HepG2 (cell line): Measurements from ENCODE around the gene ANXA2. TPM values are rescaled to one million over a fixed set of nuclear protein-coding genes. Genes with fewer than 3 reads are reported as not detected.

Experiments used
- AGO2 ChIP-seq: fragments of 200-400 bp; formaldehyde crosslinking; optimal IDR thresholded peaks from 2 replicates; pipeline ENCODE3; 2017; ENCODE audit warnings: mild to moderate bottlenecking, low read depth, low read length, moderate library complexity
- AKNA ChIP-seq: sonication (generic); formaldehyde crosslinking; IDR thresholded peaks from 2 replicates; pipeline ENCODE4 v1.4.0; 2020; ENCODE audit warnings: missing genetic modification reagents, borderline replicate concordance
- CBX2 ChIP-seq, 2 experiments: fragments of 200-600 bp in 1 of 2; sonication (generic); formaldehyde crosslinking in 1 of 2; IDR thresholded peaks; 2 replicates each; pipeline versions ENCODE4 v1.7.0 to v1.8.1; 2018 to 2022; ENCODE audit warnings: low read depth in 2 of 2, low read length in 1 of 2, mild to moderate bottlenecking in 1 of 2, missing genetic modification reagents in 1 of 2
- IRF9 ChIP-seq: sonication (generic); formaldehyde crosslinking; IDR thresholded peaks from 2 replicates; pipeline ENCODE4 v1.8.0; 2022; ENCODE audit warnings: missing genetic modification reagents, mild to moderate bottlenecking, borderline replicate concordance
- KDM5A ChIP-seq: fragments of 200-600 bp; sonication (generic); IDR thresholded peaks from 2 replicates; pipeline ENCODE4 v1.7.0; 2018; ENCODE audit warnings: antibody characterized with exemption, mild to moderate bottlenecking, low read length, borderline replicate concordance
- MATR3 ChIP-seq: sonication (generic); formaldehyde crosslinking; IDR thresholded peaks from 2 replicates; pipeline ENCODE4 v1.4.0; 2020; ENCODE audit warnings: missing genetic modification reagents
- NFE2L1 ChIP-seq: sonication (generic); formaldehyde crosslinking; IDR thresholded peaks from 2 replicates; pipeline ENCODE4 v1.4.0; 2020; ENCODE audit warnings: missing genetic modification reagents, mild to moderate bottlenecking, borderline replicate concordance
- RORA ChIP-seq: sonication (generic); formaldehyde crosslinking; IDR thresholded peaks from 2 replicates; pipeline ENCODE4 v1.5.0; 2020; ENCODE audit warnings: mild to moderate bottlenecking, missing genetic modification reagents, moderate library complexity
- SP2 ChIP-seq: sonication (generic); formaldehyde crosslinking; IDR thresholded peaks from 2 replicates; pipeline ENCODE4 v1.5.1; 2020; ENCODE audit warnings: mild to moderate bottlenecking, missing genetic modification reagents
- TIGD3 ChIP-seq: sonication (generic); formaldehyde crosslinking; IDR thresholded peaks from 2 replicates; pipeline ENCODE4 v1.5.1; 2020; ENCODE audit warnings: mild to moderate bottlenecking, missing genetic modification reagents, borderline replicate concordance
- TSC22D2 ChIP-seq: sonication (generic); formaldehyde crosslinking; IDR thresholded peaks from 2 replicates; pipeline ENCODE4 v1.5.1; 2020; ENCODE audit warnings: missing genetic modification reagents, mild to moderate bottlenecking, borderline replicate concordance
- ZBTB42 ChIP-seq: sonication (generic); formaldehyde crosslinking; IDR thresholded peaks from 2 replicates; pipeline ENCODE4 v1.5.0; 2020; ENCODE audit warnings: mild to moderate bottlenecking, missing genetic modification reagents
- ZNF609 ChIP-seq: sonication (generic); formaldehyde crosslinking; IDR thresholded peaks from 2 replicates; pipeline ENCODE4 v1.4.0; 2020; ENCODE audit warnings: mild to moderate bottlenecking, missing genetic modification reagents, borderline replicate concordance
- ZNF713 ChIP-seq: sonication (generic); formaldehyde crosslinking; IDR thresholded peaks from 2 replicates; pipeline ENCODE4 v1.4.0; 2020; ENCODE audit warnings: mild to moderate bottlenecking, missing genetic modification reagents
- ZNF720 ChIP-seq: sonication (generic); formaldehyde crosslinking; IDR thresholded peaks from 2 replicates; pipeline ENCODE4 v1.4.0; 2020; ENCODE audit warnings: missing genetic modification reagents
- ZNF747 ChIP-seq: sonication (generic); formaldehyde crosslinking; IDR thresholded peaks from 2 replicates; pipeline ENCODE4 v1.8.1; 2023; ENCODE audit warnings: missing genetic modification reagents, mild to moderate bottlenecking, borderline replicate concordance
- ZSCAN30 ChIP-seq: sonication (generic); formaldehyde crosslinking; IDR thresholded peaks from 2 replicates; pipeline ENCODE4 v1.5.0; 2020; ENCODE audit warnings: mild to moderate bottlenecking, missing genetic modification reagents
- polyA plus RNA-seq, 8 experiments: library from polyadenylated mRNA; depleted of rRNA in 3 of 8; stranded (reverse) in 7 of 8; unstranded in 1 of 8; fragments of >200 nt; fragmentation: Illumina TruSeq in 4 of 8; extraction: Trizol in 4 of 8; gene quantifications; 2 replicates each; pipeline versions ENCODE4 v1.2.1 to v1.2.3, GENCODE V29; 2011 to 2016; ENCODE audit warnings: low read depth in 4 of 8, missing spikeins in 1 of 8, mixed read lengths in 1 of 8; ENCODE audit not compliant: insufficient read depth in 1 of 8
- total RNA-seq, 5 experiments: library from RNA; depleted of rRNA; stranded (reverse); fragments of >200 nt; fragmentation: Illumina TruSeq; extraction: Trizol; gene quantifications; 2 replicates each; pipeline ENCODE4 v1.2.3, GENCODE V29; 2016; ENCODE audit warnings: low read depth in 1 of 5

Gene ANXA2
- total and polyA plus RNA-seq, 2 of the 13 experiments (the other 11 are each of a cell fraction or from before 2014, with no cell fraction given), result 196 to 613 TPM

GRCh38 chr15:60374628-60375081 lies 23.1 kb downstream of the ANXA2 start (continued):
- TF ChIP-seq AKNA (CRISPR knock-in tag) (no peak), SP2 (no peak), KDM5A (no peak), IRF9 (no peak), MATR3 (CRISPR knock-in tag) (no peak), ZBTB42 (no peak), TIGD3 (no peak), ZNF713 (CRISPR knock-in tag) (no peak), ZNF609 (CRISPR knock-in tag) (peak; percentile 87), ZNF720 (CRISPR knock-in tag) (no peak), CBX2 (IDR thresholded peaks at IDR 0.05; ENCODE audit: low read depth, low read length) (no peak), CBX2 (CRISPR knock-in tag; IDR thresholded peaks at IDR 0.05; ENCODE audit: low read depth) (no peak), RORA (CRISPR knock-in tag) (no peak), AGO2 (no peak), ZSCAN30 (CRISPR knock-in tag) (no peak), NFE2L1 (no peak), ZNF747 (no peak), TSC22D2 (no peak)
